HepG2 (cell line): ENCODE measurements around the gene ZFP62. TPM values are rescaled to one million over a fixed set of nuclear protein-coding genes. Genes with fewer than 3 reads are reported as not detected.

Experiments
- ATAC-seq: fragments of 200-7000 bp; cut with Tn5 transposase; 3 replicates; pipeline ENCODE4 v1.9.1; 2020; ENCODE audit warnings: mild to moderate bottlenecking, moderate library complexity
- BruUV-seq: library from RNA; stranded (reverse); fragments of 400-500 nt; replicated peaks from 2 replicates; lab custom pipeline; 2021; lab: Mats Ljungman, UMichigan
- CTCF ChIA-PET: fragments of 300-600 bp; formaldehyde crosslinking; extraction: SDS; loops from one replicate; lab custom pipeline; 2021; ENCODE audit warnings: low total read pairs, inconsistent platforms, low intra/inter-chr PET ratio; lab: Yijun Ruan, JAX
- POLR2A ChIA-PET: fragments of 350-600 bp; sonication (Branson Sonifier 250); formaldehyde crosslinking; loops from one replicate; lab custom pipeline; 2020; ENCODE audit warnings: antibody characterized with exemption, inconsistent platforms; lab: Yijun Ruan, JAX
- DNase-seq: peaks from one replicate; pipeline ENCODE4 v3.0.0-alpha.2; 2015; ENCODE audit warnings: low spot score
- FAIRE-seq: peaks from 3 replicates; lab custom pipeline; 2011; peaks lifted over from hg19 to GRCh38; lab: Jason Lieb, UNC
- H2AFZ ChIP-seq: one replicate; pipeline ENCODE4 v1.6.1; 2011; ENCODE audit warnings: low read length, inconsistent platforms
- H3K27ac ChIP-seq: fragments of 300-600 bp; 3 replicates; pipeline ENCODE4 v1.8.0; 2011; ENCODE audit warnings: mixed run types, mild to moderate bottlenecking, mixed read lengths, low read length, inconsistent platforms; ENCODE audit not compliant: insufficient read depth; ENCODE audit errors: extremely low read length
- H3K27me3 ChIP-seq, 2 experiments: fragments of 200-600 bp in 1 of 2; 2 replicates in 1 of 2; 3 replicates in 1 of 2; pipeline versions ENCODE4 v1.6.0 to v1.8.0; 2011; ENCODE audit warnings: low read length in 2 of 2, mild to moderate bottlenecking in 2 of 2, moderate library complexity in 2 of 2, inconsistent platforms in 1 of 2; ENCODE audit not compliant: insufficient read depth in 2 of 2, control insufficient read depth in 1 of 2
- H3K36me3 ChIP-seq, 2 experiments: fragments of 200-600 bp in 1 of 2; replicated peaks in 1 of 2; 2 replicates in 1 of 2; 3 replicates in 1 of 2; pipeline versions ENCODE4 v1.5.1 to v1.8.0; 2011; ENCODE audit warnings: low read length in 2 of 2, inconsistent platforms in 1 of 2; ENCODE audit not compliant: insufficient read depth in 2 of 2, control insufficient read depth in 1 of 2
- H3K4me1 ChIP-seq: 2 replicates; pipeline ENCODE4 v1.5.1; 2012; ENCODE audit warnings: low read length, inconsistent platforms; ENCODE audit not compliant: insufficient read depth
- H3K4me2 ChIP-seq: 2 replicates; pipeline ENCODE4 v1.6.0; 2011; ENCODE audit warnings: low read depth, low read length, inconsistent platforms
- H3K4me3 ChIP-seq, 3 experiments: fragments of 200-600 bp in 1 of 3; sonication (generic), shearing (Covaris generic) in 1 of 3; replicated peaks in 1 of 3; 2 replicates each; pipeline ENCODE4 v1.5.1; 2011 to 2016; ENCODE audit warnings: low read length in 3 of 3, inconsistent platforms in 2 of 3, low read depth in 2 of 3, mild to moderate bottlenecking in 2 of 3, control low read depth in 1 of 3, mixed read lengths in 1 of 3; ENCODE audit not compliant: insufficient read depth in 1 of 3
- H3K79me2 ChIP-seq: one replicate; pipeline ENCODE4 v1.6.1; 2011; ENCODE audit warnings: low read length, inconsistent platforms; ENCODE audit not compliant: insufficient read depth
- H3K9ac ChIP-seq: 2 replicates; pipeline ENCODE4 v1.6.0; 2011; ENCODE audit warnings: mild to moderate bottlenecking, low read depth, low read length, inconsistent platforms; ENCODE audit not compliant: insufficient read depth
- H3K9me3 ChIP-seq: 2 replicates; pipeline ENCODE4 v1.5.1; 2012; ENCODE audit warnings: mild to moderate bottlenecking, low read length
- H4K20me1 ChIP-seq: 2 replicates; pipeline ENCODE4 v1.6.0; 2011; ENCODE audit warnings: inconsistent platforms, mild to moderate bottlenecking, low read length, moderate library complexity; ENCODE audit not compliant: insufficient read depth
- ELF3 ChIP-seq: IDR thresholded peaks from 2 replicates; pipeline ENCODE4 v1.6.1; 2016; ENCODE audit warnings: missing genetic modification reagents, missing compliant biosample characterization
- FOSL2 ChIP-seq: sonication (generic); formaldehyde crosslinking; IDR thresholded peaks from 2 replicates; pipeline ENCODE4 v1.4.0; 2020; ENCODE audit warnings: missing genetic modification reagents
- GATAD2A ChIP-seq: IDR thresholded peaks from 2 replicates; pipeline ENCODE4 v1.6.1; 2016
- HES4 ChIP-seq: sonication (generic); formaldehyde crosslinking; IDR thresholded peaks from 2 replicates; pipeline ENCODE4 v1.9.0; 2021; ENCODE audit warnings: mild to moderate bottlenecking, missing genetic modification reagents, borderline replicate concordance
- IRX3 ChIP-seq: sonication (generic); formaldehyde crosslinking; IDR thresholded peaks from 2 replicates; pipeline ENCODE4 v1.8.1; 2023; ENCODE audit warnings: mild to moderate bottlenecking, low read depth, missing genetic modification reagents, borderline replicate concordance
- MAZ ChIP-seq, 2 experiments: sonication (generic) in 1 of 2; formaldehyde crosslinking in 1 of 2; IDR thresholded peaks; 2 replicates each; pipeline versions ENCODE4 v1.5.0 to v1.6.1; 2012 to 2020; ENCODE audit warnings: low read depth in 2 of 2, mild to moderate bottlenecking in 2 of 2, borderline replicate concordance in 1 of 2, improper control_type of control experiment in 1 of 2, low read length in 1 of 2, missing genetic modification reagents in 1 of 2, moderate library complexity in 1 of 2
- MLLT10 ChIP-seq: sonication (generic); formaldehyde crosslinking; IDR thresholded peaks from 2 replicates; pipeline ENCODE4 v1.4.0; 2020; ENCODE audit warnings: missing genetic modification reagents
- NR2F6 ChIP-seq, 2 experiments: IDR thresholded peaks; 2 replicates each; pipeline ENCODE4 v1.6.1; 2016; ENCODE audit warnings: antibody characterized with exemption in 1 of 2, mild to moderate bottlenecking in 1 of 2
- RAD21 ChIP-seq: fragments of 450-650 bp; formaldehyde crosslinking; IDR thresholded peaks from 2 replicates; pipeline ENCODE4 v1.5.0; 2020; ENCODE audit warnings: mild to moderate bottlenecking
- RCOR2 ChIP-seq: IDR thresholded peaks from 2 replicates; pipeline ENCODE4 v1.6.1; 2016; ENCODE audit warnings: missing biosample characterization, missing genetic modification reagents
- SMC3 ChIP-seq: IDR thresholded peaks from 2 replicates; pipeline ENCODE4 v1.6.1; 2011; ENCODE audit warnings: low read length, improper control_type of control experiment
- SNAPC2 ChIP-seq: sonication (generic); formaldehyde crosslinking; IDR thresholded peaks from 2 replicates; pipeline ENCODE4 v1.8.1; 2022; ENCODE audit warnings: mild to moderate bottlenecking, missing genetic modification reagents
- STAG1 ChIP-seq: sonication (generic); formaldehyde crosslinking; IDR thresholded peaks from 2 replicates; pipeline ENCODE4 v1.4.0; 2020; ENCODE audit warnings: missing genetic modification reagents
- TP53 ChIP-seq: sonication (generic); formaldehyde crosslinking; conservative IDR thresholded peaks from 2 replicates; pipeline ENCODE4 v1.4.0; 2020; ENCODE audit warnings: missing genetic modification reagents
- XBP1 ChIP-seq: sonication (generic); formaldehyde crosslinking; IDR thresholded peaks from 2 replicates; pipeline ENCODE4 v1.5.0; 2020; ENCODE audit warnings: missing genetic modification reagents
- XRCC5 ChIP-seq: fragments of 200-400 bp; formaldehyde crosslinking; optimal IDR thresholded peaks from 2 replicates; pipeline ENCODE3; 2017; ENCODE audit warnings: mild to moderate bottlenecking, low read length
- WGBS: methylation state at CpG from one replicate; pipeline ENCODE4 v1.1.6; 2017; ENCODE audit warnings: low lambda C conversion rate; 5-methylcytosine and 5-hydroxymethylcytosine counted together
- in situ Hi-C: cut with HindIII; loops from 2 replicates; pipeline ENCODE4 v1.10.0; 2017; ENCODE audit warnings: low pct_unique_long_range_greater_than_20kb; ENCODE audit not compliant: extremely low pct_ligation_motif_present
- intact Hi-C: fragments of 100-400 bp; cut with micrococcal nuclease; formaldehyde crosslinking; loops from one replicate; pipeline ENCODE4 v1.10.0; 2022; ENCODE audit not compliant: unreplicated experiment
- polyA plus RNA-seq, 8 experiments: library from polyadenylated mRNA; depleted of rRNA in 3 of 8; stranded (reverse) in 7 of 8; unstranded in 1 of 8; fragments of >200 nt; fragmentation: Illumina TruSeq in 4 of 8; extraction: Trizol in 4 of 8; gene quantifications; 2 replicates each; pipeline versions ENCODE4 v1.2.1 to v1.2.3, GENCODE V29; 2011 to 2016; ENCODE audit warnings: low read depth in 4 of 8, missing spikeins in 1 of 8, mixed read lengths in 1 of 8; ENCODE audit not compliant: insufficient read depth in 1 of 8
- total RNA-seq, 5 experiments: library from RNA; depleted of rRNA; stranded (reverse); fragments of >200 nt; fragmentation: Illumina TruSeq; extraction: Trizol; gene quantifications; 2 replicates each; pipeline ENCODE4 v1.2.3, GENCODE V29; 2016; ENCODE audit warnings: low read depth in 1 of 5
- TF ChIP-seq, protein P1 (sequence below): sonication (generic); formaldehyde crosslinking; IDR thresholded peaks from 2 replicates; pipeline ENCODE4 v1.4.0; 2020; ENCODE audit warnings: missing genetic modification reagents, borderline replicate concordance
- TF ChIP-seq, protein P2 (sequence below): sonication (generic); formaldehyde crosslinking; IDR thresholded peaks from 2 replicates; pipeline ENCODE4 v1.5.0; 2020; ENCODE audit warnings: mild to moderate bottlenecking, missing genetic modification reagents, moderate library complexity

The ZFP62 gene
- total and polyA plus RNA-seq, 2 of the 13 experiments (the other 11 are each of a cell fraction or from before 2014, with no cell fraction given) = 8.2 to 19.4 TPM

DNA sequence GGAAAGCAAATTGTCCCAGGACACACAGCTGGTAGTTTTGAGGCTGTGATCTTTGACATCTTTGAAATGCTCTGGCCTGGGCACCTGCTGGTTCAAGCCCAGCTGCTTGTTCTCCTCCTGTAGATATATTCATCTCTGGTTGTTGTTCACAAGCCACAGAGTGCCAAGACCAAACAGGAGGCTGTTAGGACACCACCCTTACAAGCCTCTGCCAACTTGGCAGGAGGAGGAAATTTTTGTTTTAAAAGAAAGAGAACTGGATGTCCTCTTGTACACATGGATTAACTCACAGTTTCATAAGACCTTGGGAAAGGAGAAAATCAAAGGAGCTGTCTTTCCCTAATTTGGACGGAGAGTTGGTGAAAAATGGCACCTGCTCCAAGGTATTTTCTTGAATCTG is 8.5 kb upstream of the ZFP62 start (continued):
- TF ChIP-seq, protein P1, sequence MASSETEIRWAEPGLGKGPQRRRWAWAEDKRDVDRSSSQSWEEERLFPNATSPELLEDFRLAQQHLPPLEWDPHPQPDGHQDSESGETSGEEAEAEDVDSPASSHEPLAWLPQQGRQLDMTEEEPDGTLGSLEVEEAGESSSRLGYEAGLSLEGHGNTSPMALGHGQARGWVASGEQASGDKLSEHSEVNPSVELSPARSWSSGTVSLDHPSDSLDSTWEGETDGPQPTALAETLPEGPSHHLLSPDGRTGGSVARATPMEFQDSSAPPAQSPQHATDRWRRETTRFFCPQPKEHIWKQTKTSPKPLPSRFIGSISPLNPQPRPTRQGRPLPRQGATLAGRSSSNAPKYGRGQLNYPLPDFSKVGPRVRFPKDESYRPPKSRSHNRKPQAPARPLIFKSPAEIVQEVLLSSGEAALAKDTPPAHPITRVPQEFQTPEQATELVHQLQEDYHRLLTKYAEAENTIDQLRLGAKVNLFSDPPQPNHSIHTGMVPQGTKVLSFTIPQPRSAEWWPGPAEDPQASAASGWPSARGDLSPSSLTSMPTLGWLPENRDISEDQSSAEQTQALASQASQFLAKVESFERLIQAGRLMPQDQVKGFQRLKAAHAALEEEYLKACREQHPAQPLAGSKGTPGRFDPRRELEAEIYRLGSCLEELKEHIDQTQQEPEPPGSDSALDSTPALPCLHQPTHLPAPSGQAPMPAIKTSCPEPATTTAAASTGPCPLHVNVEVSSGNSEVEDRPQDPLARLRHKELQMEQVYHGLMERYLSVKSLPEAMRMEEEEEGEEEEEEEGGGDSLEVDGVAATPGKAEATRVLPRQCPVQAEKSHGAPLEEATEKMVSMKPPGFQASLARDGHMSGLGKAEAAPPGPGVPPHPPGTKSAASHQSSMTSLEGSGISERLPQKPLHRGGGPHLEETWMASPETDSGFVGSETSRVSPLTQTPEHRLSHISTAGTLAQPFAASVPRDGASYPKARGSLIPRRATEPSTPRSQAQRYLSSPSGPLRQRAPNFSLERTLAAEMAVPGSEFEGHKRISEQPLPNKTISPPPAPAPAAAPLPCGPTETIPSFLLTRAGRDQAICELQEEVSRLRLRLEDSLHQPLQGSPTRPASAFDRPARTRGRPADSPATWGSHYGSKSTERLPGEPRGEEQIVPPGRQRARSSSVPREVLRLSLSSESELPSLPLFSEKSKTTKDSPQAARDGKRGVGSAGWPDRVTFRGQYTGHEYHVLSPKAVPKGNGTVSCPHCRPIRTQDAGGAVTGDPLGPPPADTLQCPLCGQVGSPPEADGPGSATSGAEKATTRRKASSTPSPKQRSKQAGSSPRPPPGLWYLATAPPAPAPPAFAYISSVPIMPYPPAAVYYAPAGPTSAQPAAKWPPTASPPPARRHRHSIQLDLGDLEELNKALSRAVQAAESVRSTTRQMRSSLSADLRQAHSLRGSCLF (CRISPR knock-in tag) = no peak
- TF ChIP-seq RCOR2 = no peak
- no peak for TF ChIP-seq TP53 (CRISPR knock-in tag)
- TF ChIP-seq MLLT10 = no peak
- TF ChIP-seq, all 625 proteins: peak for 0

DNA sequence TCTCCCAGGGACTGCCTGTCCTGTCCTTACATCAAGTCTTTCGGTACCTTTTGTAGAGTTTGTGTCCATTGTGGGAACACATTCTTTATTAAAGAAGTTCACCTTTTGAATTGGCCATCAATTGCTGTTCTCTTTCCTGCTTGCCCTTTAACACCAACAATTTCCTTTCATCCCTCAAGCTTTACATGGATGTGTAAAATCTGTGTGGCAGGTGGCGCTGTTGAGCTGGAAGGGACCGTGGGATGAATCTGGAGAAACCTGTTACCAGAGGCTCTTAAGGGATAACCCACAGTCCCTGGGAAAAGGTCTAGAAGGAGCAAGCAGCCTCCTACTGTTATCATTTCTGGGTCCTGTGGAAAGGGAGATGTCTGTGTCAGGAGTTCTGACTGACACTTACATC is 7.9 kb upstream of the ZFP62 start:
- no peak overlapping the region for H3K4me2 ChIP-seq
- no TSS peak for BruUV-seq
- 0% methylated on average over 3 of the region's 3 CpGs for WGBS
- no peak for TF ChIP-seq SNAPC2
- TF ChIP-seq STAG1 (CRISPR knock-in tag) = peak; percentile 85
- peak; percentile 44 for TF ChIP-seq XRCC5
- no peak for TF ChIP-seq MAZ (IDR thresholded peaks at IDR 0.05; ENCODE audit: borderline replicate concordance, low read depth, low read length)
- TF ChIP-seq MAZ (CRISPR knock-in tag; IDR thresholded peaks at IDR 0.05; ENCODE audit: low read depth) = peak; percentile 39; the same call in 1 of the 2 replicates
- TF ChIP-seq, protein P2, sequence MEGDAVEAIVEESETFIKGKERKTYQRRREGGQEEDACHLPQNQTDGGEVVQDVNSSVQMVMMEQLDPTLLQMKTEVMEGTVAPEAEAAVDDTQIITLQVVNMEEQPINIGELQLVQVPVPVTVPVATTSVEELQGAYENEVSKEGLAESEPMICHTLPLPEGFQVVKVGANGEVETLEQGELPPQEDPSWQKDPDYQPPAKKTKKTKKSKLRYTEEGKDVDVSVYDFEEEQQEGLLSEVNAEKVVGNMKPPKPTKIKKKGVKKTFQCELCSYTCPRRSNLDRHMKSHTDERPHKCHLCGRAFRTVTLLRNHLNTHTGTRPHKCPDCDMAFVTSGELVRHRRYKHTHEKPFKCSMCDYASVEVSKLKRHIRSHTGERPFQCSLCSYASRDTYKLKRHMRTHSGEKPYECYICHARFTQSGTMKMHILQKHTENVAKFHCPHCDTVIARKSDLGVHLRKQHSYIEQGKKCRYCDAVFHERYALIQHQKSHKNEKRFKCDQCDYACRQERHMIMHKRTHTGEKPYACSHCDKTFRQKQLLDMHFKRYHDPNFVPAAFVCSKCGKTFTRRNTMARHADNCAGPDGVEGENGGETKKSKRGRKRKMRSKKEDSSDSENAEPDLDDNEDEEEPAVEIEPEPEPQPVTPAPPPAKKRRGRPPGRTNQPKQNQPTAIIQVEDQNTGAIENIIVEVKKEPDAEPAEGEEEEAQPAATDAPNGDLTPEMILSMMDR = peak; percentile 89
- TF ChIP-seq FOSL2 (CRISPR knock-in tag) = no peak
- no peak for TF ChIP-seq XBP1 (CRISPR knock-in tag)
- TF ChIP-seq SMC3 = peak; percentile 91
- 0 out of 2 replicates have a peak, but pooled peaks have one; percentile 26 for TF ChIP-seq GATAD2A (CRISPR knock-in tag)
- 0 out of 2 replicates have a peak, but pooled peaks have one; percentile 12 for TF ChIP-seq NR2F6 (IDR thresholded peaks at IDR 0.05)
- no peak for TF ChIP-seq NR2F6 (CRISPR knock-in tag; IDR thresholded peaks at IDR 0.05)
- TF ChIP-seq ELF3 = 0 out of 2 replicates have a peak, but pooled peaks have one; percentile 17
- no peak for TF ChIP-seq HES4
- TF ChIP-seq IRX3 (CRISPR knock-in tag) = no peak
- peak; percentile 77 for TF ChIP-seq RAD21 (CRISPR knock-in tag)

More for the DNA sequence above, 7.9 kb upstream of the ZFP62 start:
- intact Hi-C loops (loop anchor here (10.0 kb wide), 1 partner anchor 286 kb away; no protein-coding TSS in a partner anchor), in situ Hi-C loops (no loop called here)
- no peaks in the 10 kb centered on the region for H3K9me3 ChIP-seq
- H4K20me1 ChIP-seq = no peaks in the 10 kb centered on the region
- no peak overlapping the region for H3K27ac ChIP-seq
- H3K9ac ChIP-seq = no peak overlapping the region
- peak; percentile 79 for ATAC-seq
- CTCF ChIA-PET = interaction anchor here (0.7 to 1.7 kb wide), 3 partner anchors 84 to 290 kb away, joined by 3 to 11 read pairs (median 3); no protein-coding TSS in a partner anchor
- POLR2A ChIA-PET = no interaction called here
- DNase-seq = peak; percentile 66
- H3K4me1 ChIP-seq = no peaks in the 10 kb centered on the region
- H3K79me2 ChIP-seq = no peaks in the 10 kb centered on the region
- FAIRE-seq = peak; percentile 71
- H2AFZ ChIP-seq = no peak overlapping the region
- H3K27me3 ChIP-seq = 0 out of 5 replicates have a peak, but pooled peaks cover 0 to 8% of the 10 kb centered on the region in 2 experiments
- no peak overlapping the region for H3K4me3 ChIP-seq
- H3K36me3 ChIP-seq = no peaks in the 10 kb centered on the region
